ENCODE data around the gene NECTIN3.

NECTIN3 gene

DNA sequence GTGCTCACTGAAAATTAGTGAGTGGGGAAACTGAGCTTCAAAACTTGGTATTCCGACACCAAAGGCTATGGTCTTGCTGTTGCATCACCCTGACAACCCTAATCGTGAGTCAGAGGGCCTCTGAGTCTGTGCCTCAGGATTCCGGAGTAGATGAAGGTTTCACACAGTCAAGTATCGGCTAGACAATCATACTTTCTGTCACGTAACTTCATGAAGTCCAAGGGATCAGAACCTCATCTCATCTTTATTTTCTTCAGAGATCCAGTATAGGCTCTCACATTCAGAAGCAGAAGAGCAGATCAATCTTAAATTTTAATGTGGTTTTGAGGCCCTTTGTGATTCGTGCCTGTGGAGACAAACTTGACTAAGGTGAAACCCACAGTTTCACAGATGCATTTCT, 26.1 kb upstream of the NECTIN3 start:
- Histone ChIP-seq H3K4me3 (ENCODE audit: insufficient read depth in 1 of 2, low read depth in 1 of 2, low read length in 2 of 2) (no peak overlapping the region), H2AFZ (ENCODE audit: low read depth, low read length) (no peak overlapping the region), H3K18ac (ENCODE audit: low read depth in 1 of 2, low read length in 2 of 2) (no peak overlapping the region), H3K14ac (ENCODE audit: low read length in 2 of 2) (no peak overlapping the region), H2BK120ac (ENCODE audit: low read depth, low read length) (no peak overlapping the region), H3K9me3 (ENCODE audit: control insufficient read depth, low read length) (peaks cover 7% of the 10 kb centered on the region), H4K91ac (ENCODE audit: low read length) (no peak overlapping the region), H3K79me1 (replicated peaks; ENCODE audit: low read length, poor library complexity, severe bottlenecking) (no peaks in the 10 kb centered on the region), H3K23ac (ENCODE audit: low read length in 2 of 2) (no peak overlapping the region), H3K4me2 (ENCODE audit: low read length, poor library complexity, severe bottlenecking) (no peak overlapping the region), H3K4me1 (ENCODE audit: control insufficient read depth, insufficient read depth, low read depth, low read length) (no peaks in the 10 kb centered on the region), H2BK12ac (ENCODE audit: low read length in 2 of 2) (no peak overlapping the region), H2BK5ac (ENCODE audit: low read depth, low read length, poor library complexity, severe bottlenecking) (no peak overlapping the region), H3K9ac (ENCODE audit: low read length) (no peak overlapping the region), H3K27ac (ENCODE audit: low read length, poor library complexity, severe bottlenecking) (no peak overlapping the region), H3K27me3 (ENCODE audit: control insufficient read depth in 1 of 2, insufficient read depth in 1 of 2, low read length in 2 of 2) (no peaks in the 10 kb centered on the region), H2AK5ac (ENCODE audit: low read length, severe bottlenecking) (no peak overlapping the region), H3K4ac (ENCODE audit: low read depth in 1 of 2, low read length in 2 of 2) (no peak overlapping the region), H2BK15ac (ENCODE audit: low read depth, poor library complexity, severe bottlenecking) (no peak overlapping the region), H3K36me3 (ENCODE audit: control insufficient read depth in 1 of 2, insufficient read depth in 2 of 2, low read depth in 1 of 2, low read length in 2 of 2) (no peaks in the 10 kb centered on the region), H4K8ac (ENCODE audit: low read length) (no peak overlapping the region)
- peak; percentile 16 for DNase-seq
- WGBS, result 89% methylated on average over 5 of the region's 6 CpGs

DNA sequence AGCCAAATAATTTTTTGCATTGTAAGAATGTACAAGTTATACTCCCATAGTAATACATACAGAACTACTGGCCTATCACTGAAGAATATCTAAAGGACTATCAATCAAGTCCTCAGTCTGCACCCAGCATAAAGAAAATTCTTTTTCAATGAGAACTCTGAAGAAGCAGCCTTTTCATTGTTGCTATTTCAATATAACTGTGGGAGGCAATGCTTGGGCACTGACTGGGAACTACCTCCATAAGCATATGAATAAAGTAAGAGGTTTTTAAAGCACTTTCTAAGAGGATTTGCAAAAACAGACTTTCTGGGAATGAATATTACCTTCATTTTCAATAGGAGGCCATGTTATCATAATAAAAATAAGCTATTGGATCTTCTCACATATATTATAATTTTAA, 24.6 kb upstream of the NECTIN3 start:
- no peak overlapping the region for H2BK5ac ChIP-seq (ENCODE audit: low read depth, low read length, poor library complexity, severe bottlenecking)
- no peaks in the 10 kb centered on the region for H3K4me1 ChIP-seq (ENCODE audit: control insufficient read depth, insufficient read depth, low read depth, low read length)
- no peak overlapping the region for H2AFZ ChIP-seq (ENCODE audit: low read depth, low read length)
- H2BK15ac ChIP-seq (ENCODE audit: low read depth, poor library complexity, severe bottlenecking), result no peak overlapping the region
- no peak overlapping the region for H2AK5ac ChIP-seq (ENCODE audit: low read length, severe bottlenecking)
- no peak overlapping the region for H3K27ac ChIP-seq (ENCODE audit: low read length, poor library complexity, severe bottlenecking)
- H2BK12ac ChIP-seq (ENCODE audit: low read length in 2 of 2), result no peak overlapping the region
- H4K91ac ChIP-seq (ENCODE audit: low read length), result no peak overlapping the region
- H3K4me2 ChIP-seq (ENCODE audit: low read length, poor library complexity, severe bottlenecking), result no peak overlapping the region
- no peak overlapping the region for H3K14ac ChIP-seq (ENCODE audit: low read length in 2 of 2)
- H3K23ac ChIP-seq (ENCODE audit: low read length in 2 of 2), result no peak overlapping the region
- no peaks in the 10 kb centered on the region for H3K9me3 ChIP-seq (ENCODE audit: control insufficient read depth, low read length)
- H4K8ac ChIP-seq (ENCODE audit: low read length), result no peak overlapping the region
- no peaks in the 10 kb centered on the region for H3K27me3 ChIP-seq (ENCODE audit: control insufficient read depth in 1 of 2, insufficient read depth in 1 of 2, low read length in 2 of 2)
- DNase-seq, result no peak
- no peak overlapping the region for H3K4me3 ChIP-seq (ENCODE audit: insufficient read depth in 1 of 2, low read depth in 1 of 2, low read length in 2 of 2)
- no peak overlapping the region for H3K9ac ChIP-seq (ENCODE audit: low read length)
- no peaks in the 10 kb centered on the region for H3K79me1 ChIP-seq (replicated peaks; ENCODE audit: low read length, poor library complexity, severe bottlenecking)
- no peak overlapping the region for H3K4ac ChIP-seq (ENCODE audit: low read depth in 1 of 2, low read length in 2 of 2)
- no peak overlapping the region for H2BK120ac ChIP-seq (ENCODE audit: low read depth, low read length)
- H3K18ac ChIP-seq (ENCODE audit: low read depth in 1 of 2, low read length in 2 of 2), result no peak overlapping the region
- no peaks in the 10 kb centered on the region for H3K36me3 ChIP-seq (ENCODE audit: control insufficient read depth in 1 of 2, insufficient read depth in 2 of 2, low read depth in 1 of 2, low read length in 2 of 2)

DNA sequence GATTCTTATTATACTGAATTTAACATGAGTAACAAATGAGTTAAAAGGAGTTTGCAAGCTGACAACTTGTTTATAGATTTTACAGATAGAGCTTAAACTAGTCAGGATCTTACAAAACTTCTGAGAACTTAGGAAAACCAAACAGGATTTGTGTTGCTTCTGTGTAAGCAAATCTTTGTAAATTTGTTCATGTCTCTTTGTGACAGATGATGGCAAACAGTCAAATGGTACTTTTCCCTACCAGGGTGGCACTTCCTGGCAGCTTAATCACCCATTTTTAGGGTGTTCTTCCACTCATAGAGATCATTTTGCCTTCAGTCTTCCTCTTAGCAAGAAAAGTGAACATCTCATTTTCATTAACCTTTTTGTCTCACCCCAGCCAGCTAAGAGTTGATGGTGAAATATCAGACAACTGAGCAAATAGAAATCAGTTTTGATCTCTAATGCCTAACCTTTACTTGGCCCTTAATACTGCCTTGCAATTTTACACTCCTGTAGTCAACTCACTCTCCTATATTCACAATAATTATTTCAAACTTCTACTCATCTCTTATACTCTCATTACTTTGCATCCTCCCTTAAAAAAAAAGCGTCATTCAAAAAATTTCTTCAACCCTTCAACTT, 23.7 kb upstream of the NECTIN3 start:
- Histone ChIP-seq H2AFZ (ENCODE audit: low read depth, low read length) (peak overlapping the region; percentile 14), H3K14ac (ENCODE audit: low read length in 2 of 2) (no peak overlapping the region), H2BK15ac (ENCODE audit: low read depth, poor library complexity, severe bottlenecking) (no peak overlapping the region), H3K4me1 (ENCODE audit: control insufficient read depth, insufficient read depth, low read depth, low read length) (no peaks in the 10 kb centered on the region), H4K8ac (ENCODE audit: low read length) (no peak overlapping the region), H2BK120ac (ENCODE audit: low read depth, low read length) (no peak overlapping the region), H3K9me3 (ENCODE audit: control insufficient read depth, low read length) (no peaks in the 10 kb centered on the region), H3K4ac (ENCODE audit: low read depth in 1 of 2, low read length in 2 of 2) (no peak overlapping the region), H3K79me1 (replicated peaks; ENCODE audit: low read length, poor library complexity, severe bottlenecking) (no peaks in the 10 kb centered on the region), H3K18ac (ENCODE audit: low read depth in 1 of 2, low read length in 2 of 2) (no peak overlapping the region), H4K91ac (ENCODE audit: low read length) (no peak overlapping the region), H2BK12ac (ENCODE audit: low read length in 2 of 2) (no peak overlapping the region), H3K27me3 (ENCODE audit: control insufficient read depth in 1 of 2, insufficient read depth in 1 of 2, low read length in 2 of 2) (no peaks in the 10 kb centered on the region), H2BK5ac (ENCODE audit: low read depth, low read length, poor library complexity, severe bottlenecking) (no peak overlapping the region), H3K23ac (ENCODE audit: low read length in 2 of 2) (no peak overlapping the region), H3K36me3 (ENCODE audit: control insufficient read depth in 1 of 2, insufficient read depth in 2 of 2, low read depth in 1 of 2, low read length in 2 of 2) (no peaks in the 10 kb centered on the region), H3K4me2 (ENCODE audit: low read length, poor library complexity, severe bottlenecking) (no peak overlapping the region), H3K27ac (ENCODE audit: low read length, poor library complexity, severe bottlenecking) (no peak overlapping the region), H3K9ac (ENCODE audit: low read length) (no peak overlapping the region), H3K4me3 (ENCODE audit: insufficient read depth in 1 of 2, low read depth in 1 of 2, low read length in 2 of 2) (no peak overlapping the region), H2AK5ac (ENCODE audit: low read length, severe bottlenecking) (no peak overlapping the region)
- peak; percentile 36 for DNase-seq
- 100% methylated on average over 1 of the region's 1 CpG for WGBS

DNA sequence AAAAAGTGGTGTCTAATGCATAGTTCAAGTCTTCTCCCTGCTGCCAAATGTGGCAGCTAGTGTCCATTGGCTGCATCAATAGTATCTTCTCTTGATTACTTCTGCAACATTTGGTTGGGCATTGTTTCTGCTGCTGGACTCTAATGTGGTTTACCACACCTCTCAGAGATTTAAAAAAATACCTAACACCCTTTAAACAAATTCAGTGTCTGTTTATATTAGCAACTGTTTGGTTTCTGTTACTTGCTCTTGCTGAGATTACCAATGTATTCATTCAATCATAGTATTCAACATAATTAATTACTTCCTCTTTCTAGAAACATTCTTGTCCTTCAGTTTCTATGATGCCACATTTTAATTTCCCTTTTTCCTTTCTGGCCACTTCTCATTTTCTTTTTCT, 20.3 kb upstream of the NECTIN3 start:
- no peak overlapping the region for H3K4me3 ChIP-seq (ENCODE audit: insufficient read depth in 1 of 2, low read depth in 1 of 2, low read length in 2 of 2)
- H3K23ac ChIP-seq (ENCODE audit: low read length in 2 of 2), result no peak overlapping the region
- no peak overlapping the region for H4K8ac ChIP-seq (ENCODE audit: low read length)
- H3K79me1 ChIP-seq (replicated peaks; ENCODE audit: low read length, poor library complexity, severe bottlenecking), result no peaks in the 10 kb centered on the region
- H3K27me3 ChIP-seq (ENCODE audit: control insufficient read depth in 1 of 2, insufficient read depth in 1 of 2, low read length in 2 of 2), result no peaks in the 10 kb centered on the region
- H3K27ac ChIP-seq (ENCODE audit: low read length, poor library complexity, severe bottlenecking), result no peak overlapping the region
- H3K4me2 ChIP-seq (ENCODE audit: low read length, poor library complexity, severe bottlenecking), result no peak overlapping the region
- H4K91ac ChIP-seq (ENCODE audit: low read length), result no peak overlapping the region
- no peak overlapping the region for H3K14ac ChIP-seq (ENCODE audit: low read length in 2 of 2)
- no peaks in the 10 kb centered on the region for H3K4me1 ChIP-seq (ENCODE audit: control insufficient read depth, insufficient read depth, low read depth, low read length)
- no peaks in the 10 kb centered on the region for H3K36me3 ChIP-seq (ENCODE audit: control insufficient read depth in 1 of 2, insufficient read depth in 2 of 2, low read depth in 1 of 2, low read length in 2 of 2)
- DNase-seq, result no peak
- H3K4ac ChIP-seq (ENCODE audit: low read depth in 1 of 2, low read length in 2 of 2), result no peak overlapping the region
- no peak overlapping the region for H2AK5ac ChIP-seq (ENCODE audit: low read length, severe bottlenecking)
- no peak overlapping the region for H3K9ac ChIP-seq (ENCODE audit: low read length)
- no peak overlapping the region for H2BK5ac ChIP-seq (ENCODE audit: low read depth, low read length, poor library complexity, severe bottlenecking)
- peak overlapping the region in 1 of 2 experiments; percentile 9 for H3K18ac ChIP-seq (ENCODE audit: low read depth in 1 of 2, low read length in 2 of 2)
- H2BK15ac ChIP-seq (ENCODE audit: low read depth, poor library complexity, severe bottlenecking), result no peak overlapping the region
- no peak overlapping the region for H2BK12ac ChIP-seq (ENCODE audit: low read length in 2 of 2)
- peaks cover 2% of the 10 kb centered on the region for H3K9me3 ChIP-seq (ENCODE audit: control insufficient read depth, low read length)
- no peak overlapping the region for H2BK120ac ChIP-seq (ENCODE audit: low read depth, low read length)
- H2AFZ ChIP-seq (ENCODE audit: low read depth, low read length), result no peak overlapping the region

All from mesenchymal stem cell (in vitro differentiated cells and primary cell).